ENCODE measurements around the gene STX1B.

STX1B gene

GRCh38 chr16:31005350-31006085 is 4.9 kb downstream of the STX1B start:
- Histone ChIP-seq H3K4me1 (ENCODE audit: insufficient read depth, insufficient read length) (peaks cover 26% of the 10 kb centered on the region), H3K36me3 (ENCODE audit: insufficient read depth, insufficient read length, low read length) (no peaks in the 10 kb centered on the region), H3K9me3 (ENCODE audit: insufficient read depth, low read length) (no peaks in the 10 kb centered on the region), H3K4me3 (ENCODE audit: insufficient read length, low read depth) (no peak overlapping the region), H3K9ac (ENCODE audit: insufficient read length, low read depth) (no peak overlapping the region), H3K27me3 (ENCODE audit: insufficient read depth, insufficient read length) (no peaks in the 10 kb centered on the region)
- TF ChIP-seq ZNF274 (IDR thresholded peaks at IDR 0.05; ENCODE audit: low read depth, low read length) (no peak), YY1 (IDR thresholded peaks at IDR 0.05; ENCODE audit: insufficient read depth, insufficient read length) (no peak), SUZ12 (IDR thresholded peaks at IDR 0.05; ENCODE audit: extremely low read depth, insufficient read depth, insufficient read length) (no peak)
- no peak for DNase-seq (ENCODE audit: low read depth, low spot score)

GRCh38 chr16:31004658-31005057 is 5.8 kb downstream of the STX1B start:
- no peak for DNase-seq (ENCODE audit: low read depth, low spot score)
- Histone ChIP-seq H3K27me3 (ENCODE audit: insufficient read depth, insufficient read length) (no peaks in the 10 kb centered on the region), H3K36me3 (ENCODE audit: insufficient read depth, insufficient read length, low read length) (no peaks in the 10 kb centered on the region), H3K9me3 (ENCODE audit: insufficient read depth, low read length) (no peaks in the 10 kb centered on the region), H3K4me3 (ENCODE audit: insufficient read length, low read depth) (no peak overlapping the region), H3K4me1 (ENCODE audit: insufficient read depth, insufficient read length) (peaks cover 25% of the 10 kb centered on the region), H3K9ac (ENCODE audit: insufficient read length, low read depth) (no peak overlapping the region)
- TF ChIP-seq ZNF274 (IDR thresholded peaks at IDR 0.05; ENCODE audit: low read depth, low read length): no peak
- no peak for TF ChIP-seq SUZ12 (IDR thresholded peaks at IDR 0.05; ENCODE audit: extremely low read depth, insufficient read depth, insufficient read length)
- no peak for TF ChIP-seq YY1 (IDR thresholded peaks at IDR 0.05; ENCODE audit: insufficient read depth, insufficient read length)

- Histone ChIP-seq H3K27me3 (ENCODE audit: insufficient read depth, insufficient read length) (no peaks in the 10 kb centered on the region), H3K9me3 (ENCODE audit: insufficient read depth, low read length) (no peaks in the 10 kb centered on the region), H3K4me3 (ENCODE audit: insufficient read length, low read depth) (no peak overlapping the region), H3K4me1 (ENCODE audit: insufficient read depth, insufficient read length) (peaks cover 24% of the 10 kb centered on the region), H3K36me3 (ENCODE audit: insufficient read depth, insufficient read length, low read length) (no peaks in the 10 kb centered on the region), H3K9ac (ENCODE audit: insufficient read length, low read depth) (no peak overlapping the region)
- TF ChIP-seq ZNF274 (IDR thresholded peaks at IDR 0.05; ENCODE audit: low read depth, low read length) (no peak), YY1 (IDR thresholded peaks at IDR 0.05; ENCODE audit: insufficient read depth, insufficient read length) (no peak)
- no peak for DNase-seq (ENCODE audit: low read depth, low spot score)
These were observed 6.7 kb downstream of the STX1B start for GRCh38 chr16:31003744-31004143.

- peaks cover 22% of the 10 kb centered on the region for H3K4me1 ChIP-seq (ENCODE audit: insufficient read depth, insufficient read length)
- no peak for TF ChIP-seq YY1 (IDR thresholded peaks at IDR 0.05; ENCODE audit: insufficient read depth, insufficient read length)
- TF ChIP-seq ZNF274 (IDR thresholded peaks at IDR 0.05; ENCODE audit: low read depth, low read length): no peak
- no peaks in the 10 kb centered on the region for H3K9me3 ChIP-seq (ENCODE audit: insufficient read depth, low read length)
- H3K9ac ChIP-seq (ENCODE audit: insufficient read length, low read depth): no peak overlapping the region
- DNase-seq (ENCODE audit: low read depth, low spot score): no peak
- H3K4me3 ChIP-seq (ENCODE audit: insufficient read length, low read depth): no peak overlapping the region
- H3K36me3 ChIP-seq (ENCODE audit: insufficient read depth, insufficient read length, low read length): no peaks in the 10 kb centered on the region
- H3K27me3 ChIP-seq (ENCODE audit: insufficient read depth, insufficient read length): no peaks in the 10 kb centered on the region
These were observed 7.5 kb downstream of the STX1B start for GRCh38 chr16:31002862-31003341.

GRCh38 chr16:31002250-31002700 is 8.2 kb downstream of the STX1B start:
- TF ChIP-seq ZNF274 (IDR thresholded peaks at IDR 0.05; ENCODE audit: low read depth, low read length) (no peak), YY1 (IDR thresholded peaks at IDR 0.05; ENCODE audit: insufficient read depth, insufficient read length) (no peak), SUZ12 (IDR thresholded peaks at IDR 0.05; ENCODE audit: extremely low read depth, insufficient read depth, insufficient read length) (no peak)
- Histone ChIP-seq H3K27me3 (ENCODE audit: insufficient read depth, insufficient read length) (no peaks in the 10 kb centered on the region), H3K36me3 (ENCODE audit: insufficient read depth, insufficient read length, low read length) (no peaks in the 10 kb centered on the region), H3K4me1 (ENCODE audit: insufficient read depth, insufficient read length) (peaks cover 18% of the 10 kb centered on the region), H3K9ac (ENCODE audit: insufficient read length, low read depth) (no peak overlapping the region), H3K4me3 (ENCODE audit: insufficient read length, low read depth) (no peak overlapping the region), H3K9me3 (ENCODE audit: insufficient read depth, low read length) (no peaks in the 10 kb centered on the region)
- DNase-seq (ENCODE audit: low read depth, low spot score): no peak

- DNase-seq (ENCODE audit: low read depth, low spot score): no peak
- Histone ChIP-seq H3K27me3 (ENCODE audit: insufficient read depth, insufficient read length) (no peaks in the 10 kb centered on the region), H3K36me3 (ENCODE audit: insufficient read depth, insufficient read length, low read length) (no peaks in the 10 kb centered on the region)
These were observed 8.8 kb downstream of the STX1B start for GRCh38 chr16:31001507-31002249.

GRCh38 chr16:31000671-31001382 is 9.6 kb downstream of the STX1B start:
- TF ChIP-seq SUZ12 (IDR thresholded peaks at IDR 0.05; ENCODE audit: extremely low read depth, insufficient read depth, insufficient read length) (no peak), YY1 (IDR thresholded peaks at IDR 0.05; ENCODE audit: insufficient read depth, insufficient read length) (no peak), ZNF274 (IDR thresholded peaks at IDR 0.05; ENCODE audit: low read depth, low read length) (no peak)
- Histone ChIP-seq H3K9me3 (ENCODE audit: insufficient read depth, low read length) (no peaks in the 10 kb centered on the region), H3K36me3 (ENCODE audit: insufficient read depth, insufficient read length, low read length) (no peaks in the 10 kb centered on the region), H3K4me3 (ENCODE audit: insufficient read length, low read depth) (no peak overlapping the region), H3K9ac (ENCODE audit: insufficient read length, low read depth) (no peak overlapping the region), H3K4me1 (ENCODE audit: insufficient read depth, insufficient read length) (peaks cover 15% of the 10 kb centered on the region), H3K27me3 (ENCODE audit: insufficient read depth, insufficient read length) (no peaks in the 10 kb centered on the region)
- no peak for DNase-seq (ENCODE audit: low read depth, low spot score)

More at GRCh38 chr16:31001507-31002249, 8.8 kb downstream of the STX1B start:
- Histone ChIP-seq H3K4me3 (ENCODE audit: insufficient read length, low read depth) (no peak overlapping the region), H3K9me3 (ENCODE audit: insufficient read depth, low read length) (no peaks in the 10 kb centered on the region), H3K4me1 (ENCODE audit: insufficient read depth, insufficient read length) (peaks cover 15% of the 10 kb centered on the region), H3K9ac (ENCODE audit: insufficient read length, low read depth) (no peak overlapping the region)
- TF ChIP-seq SUZ12 (IDR thresholded peaks at IDR 0.05; ENCODE audit: extremely low read depth, insufficient read depth, insufficient read length) (no peak), ZNF274 (IDR thresholded peaks at IDR 0.05; ENCODE audit: low read depth, low read length) (no peak), YY1 (IDR thresholded peaks at IDR 0.05; ENCODE audit: insufficient read depth, insufficient read length) (no peak)
